Measurements from ENCODE around the gene SFXN5. TPM values are rescaled to one million over a fixed set of nuclear protein-coding genes. Genes with fewer than 3 reads are reported as not detected.

Gene SFXN5
- total RNA-seq, 2 experiments from 2014 or later: 15.7 to 18.6 TPM

GRCh38 chr2:72921853-72922252 is 149.7 kb downstream of the SFXN5 start:
- POLR2A ChIA-PET: no interaction called here
- DNase-seq: no peak
- Mint-ChIP-seq H3K4me3 (no peak overlapping the region), H3K27me3 (ENCODE audit: low read depth) (peaks cover 66% of the 10 kb centered on the region), H3K9me3 (ENCODE audit: insufficient read depth) (no peaks in the 10 kb centered on the region), H3K4me1 (ENCODE audit: low read depth) (peaks cover 31% of the 10 kb centered on the region), H3K36me3 (ENCODE audit: low read depth) (no peaks in the 10 kb centered on the region), H3K27ac (no peak overlapping the region)
- CTCF ChIA-PET: interaction anchor here (0.8 to 1.5 kb wide), 3 partner anchors 30 to 52 kb away, joined by 3 to 4 read pairs (median 3); no protein-coding TSS in a partner anchor
- no peak for ATAC-seq

- no peak overlapping the region for H3K4me3 Mint-ChIP-seq
- CTCF ChIA-PET: interaction anchor here (1.5 kb wide), 1 partner anchor 53 kb away, joined by 4 read pairs; no protein-coding TSS in a partner anchor
- no peaks in the 10 kb centered on the region for H3K36me3 Mint-ChIP-seq (ENCODE audit: low read depth)
These were observed 150.2 kb downstream of the SFXN5 start for GRCh38 chr2:72921088-72921851.

GRCh38 chr2:72920318-72921087 is 151.0 kb downstream of the SFXN5 start:
- DNase-seq (peak; percentile 35), ATAC-seq (peak; percentile 5)
- ChIA-PET CTCF (interaction anchor here (1.5 kb wide), 1 partner anchor 54 kb away, joined by 4 read pairs; no protein-coding TSS in a partner anchor), POLR2A (no interaction called here)
- H3K9me3 Mint-ChIP-seq (ENCODE audit: insufficient read depth): no peaks in the 10 kb centered on the region
- peaks cover 72% of the 10 kb centered on the region for H3K27me3 Mint-ChIP-seq (ENCODE audit: low read depth)
- H3K27ac Mint-ChIP-seq: no peak overlapping the region
- peaks cover 38% of the 10 kb centered on the region for H3K4me1 Mint-ChIP-seq (ENCODE audit: low read depth)
- H3K4me3 Mint-ChIP-seq: peak overlapping the region; percentile 43
- H3K36me3 Mint-ChIP-seq (ENCODE audit: low read depth): no peaks in the 10 kb centered on the region

More at GRCh38 chr2:72921088-72921851, 150.2 kb downstream of the SFXN5 start:
- no peak for ATAC-seq
- H3K9me3 Mint-ChIP-seq (ENCODE audit: insufficient read depth): no peaks in the 10 kb centered on the region
- DNase-seq: no peak
- POLR2A ChIA-PET: no interaction called here
- peaks cover 37% of the 10 kb centered on the region for H3K4me1 Mint-ChIP-seq (ENCODE audit: low read depth)
- H3K27ac Mint-ChIP-seq: no peak overlapping the region
- H3K27me3 Mint-ChIP-seq (ENCODE audit: low read depth): peaks cover 71% of the 10 kb centered on the region

- DNase-seq (no peak), ATAC-seq (no peak)
- ChIA-PET POLR2A (no interaction called here), CTCF (no interaction called here)
- Mint-ChIP-seq H3K4me3 (no peak overlapping the region), H3K36me3 (ENCODE audit: low read depth) (no peaks in the 10 kb centered on the region), H3K4me1 (ENCODE audit: low read depth) (peaks cover 40% of the 10 kb centered on the region), H3K27ac (no peak overlapping the region), H3K9me3 (ENCODE audit: insufficient read depth) (no peaks in the 10 kb centered on the region), H3K27me3 (ENCODE audit: low read depth) (peaks cover 75% of the 10 kb centered on the region)
These were observed 151.8 kb downstream of the SFXN5 start for GRCh38 chr2:72919414-72920317.

GRCh38 chr2:72917877-72918553 is 153.5 kb downstream of the SFXN5 start:
- Mint-ChIP-seq H3K27ac (no peak overlapping the region), H3K27me3 (ENCODE audit: low read depth) (peaks cover 78% of the 10 kb centered on the region), H3K36me3 (ENCODE audit: low read depth) (no peaks in the 10 kb centered on the region), H3K9me3 (ENCODE audit: insufficient read depth) (no peaks in the 10 kb centered on the region), H3K4me1 (ENCODE audit: low read depth) (peaks cover 30% of the 10 kb centered on the region), H3K4me3 (no peak overlapping the region)
- ChIA-PET CTCF (interaction anchor here (1.6 to 2.8 kb wide), 3 partner anchors 8 to 56 kb away, joined by 5 to 10 read pairs (median 9); no protein-coding TSS in a partner anchor), POLR2A (no interaction called here)
- no peak for DNase-seq
- no peak for ATAC-seq

GRCh38 chr2:72917138-72917876 is 154.2 kb downstream of the SFXN5 start, which contains the start of gene EMX1:
Gene EMX1 (plus strand): TSS chr2:72917519. CDS start chr2:72917853, 334 bp downstream.
- ChIA-PET POLR2A (no interaction called here), CTCF (interaction anchor here (1.5 to 2.8 kb wide), 6 partner anchors 9 to 260 kb away, joined by 3 to 10 read pairs (median 7); partner anchors contain the start of gene SPR)
- Mint-ChIP-seq H3K4me3 (peak within 1 kb of the TSS; percentile 58), H3K27ac (no peak within 1 kb of the TSS), H3K4me1 (ENCODE audit: low read depth) (peaks cover 30% of the 10 kb centered on the region), H3K9me3 (ENCODE audit: insufficient read depth) (no peaks in the 10 kb centered on the region), H3K36me3 (ENCODE audit: low read depth) (no peaks in the 10 kb centered on the region), H3K27me3 (ENCODE audit: low read depth) (peaks cover 76% of the 10 kb centered on the region)
- ATAC-seq (peak; percentile 47), DNase-seq (peak; percentile 54)

- DNase-seq (no peak), ATAC-seq (no peak)
- H3K27ac Mint-ChIP-seq: no peak overlapping the region
- H3K27me3 Mint-ChIP-seq (ENCODE audit: low read depth): peaks cover 76% of the 10 kb centered on the region
- H3K9me3 Mint-ChIP-seq (ENCODE audit: insufficient read depth): no peaks in the 10 kb centered on the region
- ChIA-PET POLR2A (no interaction called here), CTCF (interaction anchor here (1.5 to 2.8 kb wide), 6 partner anchors 9 to 261 kb away, joined by 3 to 10 read pairs (median 7); partner anchors contain the start of gene SPR)
- peaks cover 30% of the 10 kb centered on the region for H3K4me1 Mint-ChIP-seq (ENCODE audit: low read depth)
- no peaks in the 10 kb centered on the region for H3K36me3 Mint-ChIP-seq (ENCODE audit: low read depth)
- peak overlapping the region; percentile 58 for H3K4me3 Mint-ChIP-seq
These were observed 154.8 kb downstream of the SFXN5 start for GRCh38 chr2:72916743-72917137.

GRCh38 chr2:72915907-72916742 is 155.4 kb downstream of the SFXN5 start:
- peaks cover 76% of the 10 kb centered on the region for H3K27me3 Mint-ChIP-seq (ENCODE audit: low read depth)

GRCh38 chr2:72915320-72915906 is 156.1 kb downstream of the SFXN5 start:
- ATAC-seq (no peak), DNase-seq (no peak)
- Mint-ChIP-seq H3K4me1 (ENCODE audit: low read depth) (peaks cover 28% of the 10 kb centered on the region), H3K36me3 (ENCODE audit: low read depth) (no peaks in the 10 kb centered on the region), H3K9me3 (ENCODE audit: insufficient read depth) (no peaks in the 10 kb centered on the region), H3K4me3 (no peak overlapping the region), H3K27me3 (ENCODE audit: low read depth) (peaks cover 72% of the 10 kb centered on the region), H3K27ac (no peak overlapping the region)
- POLR2A ChIA-PET: no interaction called here
- CTCF ChIA-PET: interaction anchor here (0.8 to 2.8 kb wide), 4 partner anchors 12 to 58 kb away, joined by 3 to 9 read pairs (median 8); partner anchors contain the start of gene SPR

More at GRCh38 chr2:72915907-72916742, 155.4 kb downstream of the SFXN5 start:
- Mint-ChIP-seq H3K4me1 (ENCODE audit: low read depth) (peaks cover 30% of the 10 kb centered on the region), H3K4me3 (peak overlapping the region; percentile 58), H3K27ac (no peak overlapping the region), H3K36me3 (ENCODE audit: low read depth) (no peaks in the 10 kb centered on the region), H3K9me3 (ENCODE audit: insufficient read depth) (no peaks in the 10 kb centered on the region)
- DNase-seq (peak; percentile 45), ATAC-seq (peak; percentile 27)
- ChIA-PET CTCF (interaction anchor here (0.8 to 2.8 kb wide), 7 partner anchors 10 to 261 kb away, joined by 3 to 10 read pairs (median 6); partner anchors contain the start of gene SPR), POLR2A (no interaction called here)
